Body of pancreas (tissue), 4 donors: Measurements from ENCODE around the gene GTPBP6.

Experiments used
- CTCF ChIP-seq, 7 experiments: fragments of 450-650 bp in 4 of 7; fragments of 200-600 bp in 3 of 7; sonication (generic) in 3 of 7; IDR thresholded peaks; one replicate each; pipeline ENCODE4 v1.5.1; 2016 to 2019; ENCODE audit warnings: antibody characterized with exemption in 7 of 7
- POLR2A ChIP-seq, 3 donors: fragments of 450-650 bp; IDR thresholded peaks; one replicate each; pipeline ENCODE4 v1.6.1; 2016; ENCODE audit warnings: antibody characterized with exemption in 3 of 3, mild to moderate bottlenecking in 2 of 3

- TF ChIP-seq CTCF (IDR thresholded peaks at IDR 0.05) (no peak), POLR2A (IDR thresholded peaks at IDR 0.05) (no peak)
Observed at GRCh38 chrX:347351-348117, 28.9 kb upstream of the GTPBP6 start.
